K562 (cell line): Measurements from ENCODE around the gene ZNF362. TPM values are rescaled to one million over a fixed set of nuclear protein-coding genes. Genes with fewer than 3 reads are reported as not detected.

ENCODE experiments used
- ATAC-seq: fragments of 200-7000 bp; cut with Tn5 transposase; 3 replicates; pipeline ENCODE4 v1.9.1; 2020; ENCODE audit warnings: moderate library complexity
- BruUV-seq: library from RNA; stranded (reverse); fragments of 400-500 nt; replicated peaks from 2 replicates; lab custom pipeline; 2021; lab: Mats Ljungman, UMichigan
- CTCF ChIA-PET: fragments of 300-600 bp; formaldehyde crosslinking; extraction: SDS; loops from one replicate; lab custom pipeline; 2021; ENCODE audit warnings: low intra/inter-chr PET ratio; lab: Yijun Ruan, JAX
- POLR2A ChIA-PET: fragments of 300-600, 350-650 bp; sonication (Branson Sonifier 250); formaldehyde crosslinking; extraction: SDS; loops from one replicate; lab custom pipeline; 2021; ENCODE audit warnings: antibody characterized with exemption, inconsistent platforms; lab: Yijun Ruan, JAX
- DNase-seq, 4 experiments: peaks; one replicate each; pipeline versions ENCODE4 v3.0.0 to v3.0.0-alpha.2; 2011 to 2018; ENCODE audit warnings: low spot score in 3 of 4, mixed read lengths in 3 of 4; ENCODE audit errors: extremely low read depth in 1 of 4
- FAIRE-seq: peaks from 2 replicates; lab custom pipeline; 2011; peaks lifted over from hg19 to GRCh38; lab: Jason Lieb, UNC
- H2AFZ ChIP-seq: 2 replicates; pipeline ENCODE4 v1.6.0; 2011; ENCODE audit warnings: low read depth, low read length, control low read depth, inconsistent platforms
- H3K27ac ChIP-seq: fragments of 200-600 bp; 3 replicates; pipeline ENCODE4 v1.8.0; 2011; ENCODE audit warnings: low read depth, mild to moderate bottlenecking, control low read depth, inconsistent platforms, low read length, moderate library complexity, mixed read lengths; ENCODE audit errors: extremely low read depth
- H3K27me3 ChIP-seq, 2 experiments: fragments of 300-600 bp in 1 of 2; 2 replicates in 1 of 2; 3 replicates in 1 of 2; pipeline versions ENCODE4 v1.6.0 to v1.8.0; 2011; ENCODE audit warnings: inconsistent platforms in 2 of 2, low read length in 2 of 2, mild to moderate bottlenecking in 1 of 2, mixed read lengths in 1 of 2, moderate library complexity in 1 of 2; ENCODE audit not compliant: control insufficient read depth in 2 of 2, insufficient read depth in 2 of 2
- H3K36me3 ChIP-seq: fragments of 300-600 bp; 3 replicates; pipeline ENCODE4 v1.8.0; 2011; ENCODE audit warnings: mild to moderate bottlenecking, low read length, inconsistent platforms; ENCODE audit not compliant: control insufficient read depth, insufficient read depth
- H3K4me1 ChIP-seq, 2 experiments: fragments of 200-600 bp in 1 of 2; replicated peaks in 1 of 2; 2 replicates in 1 of 2; 3 replicates in 1 of 2; pipeline versions ENCODE4 v1.5.1 to v1.8.0; 2011; ENCODE audit warnings: inconsistent platforms in 2 of 2, low read length in 2 of 2, mild to moderate bottlenecking in 1 of 2, mixed read lengths in 1 of 2, moderate library complexity in 1 of 2; ENCODE audit not compliant: control insufficient read depth in 2 of 2, insufficient read depth in 2 of 2
- H3K4me2 ChIP-seq: 2 replicates; pipeline ENCODE4 v1.6.1; 2011; ENCODE audit warnings: low read length, control low read depth, inconsistent platforms, mixed read lengths; ENCODE audit not compliant: insufficient read depth
- H3K4me3 ChIP-seq: fragments of 200-600 bp; sonication (generic), shearing (Covaris generic); 2 replicates; pipeline ENCODE4 v1.5.1; 2016; ENCODE audit warnings: control low read depth, inconsistent platforms
- H3K79me2 ChIP-seq: fragments of 200-600 bp; 3 replicates; pipeline ENCODE4 v1.8.0; 2011; ENCODE audit warnings: low read length, inconsistent platforms; ENCODE audit not compliant: control insufficient read depth, insufficient read depth
- H3K9ac ChIP-seq, 2 experiments: 2 replicates each; pipeline versions ENCODE4 v1.6.0 to v1.6.1; 2011; ENCODE audit warnings: low read depth in 2 of 2, low read length in 2 of 2, control low read depth in 1 of 2, inconsistent platforms in 1 of 2, mild to moderate bottlenecking in 1 of 2, mixed read lengths in 1 of 2; ENCODE audit not compliant: insufficient read depth in 1 of 2
- H3K9me1 ChIP-seq: one replicate; pipeline ENCODE4 v1.6.0; 2011; ENCODE audit warnings: inconsistent platforms, mild to moderate bottlenecking, low read length, moderate library complexity; ENCODE audit not compliant: control insufficient read depth, insufficient read depth
- H3K9me3 ChIP-seq: replicated peaks from 2 replicates; pipeline ENCODE4 v1.5.1; 2011; ENCODE audit warnings: low read depth, low read length, inconsistent platforms; ENCODE audit not compliant: control insufficient read depth, insufficient read depth
- H4K20me1 ChIP-seq: replicated peaks from 2 replicates; pipeline ENCODE4 v1.6.1; 2011; ENCODE audit warnings: low read length, inconsistent platforms, mixed read lengths; ENCODE audit not compliant: control insufficient read depth, insufficient read depth
- ATF2 ChIP-seq: sonication (generic); formaldehyde crosslinking; IDR thresholded peaks from 2 replicates; pipeline ENCODE4 v1.8.1; 2022; ENCODE audit warnings: missing genetic modification reagents
- L3MBTL2 ChIP-seq: fragments of 450-650 bp; IDR thresholded peaks from 2 replicates; pipeline ENCODE4 v1.6.1; 2016; ENCODE audit warnings: mild to moderate bottlenecking, moderate library complexity
- NCOA1 ChIP-seq: fragments of 450-650 bp; IDR thresholded peaks from 2 replicates; pipeline ENCODE4 v1.6.1; 2016; ENCODE audit warnings: low read depth
- SETDB1 ChIP-seq: IDR thresholded peaks from one replicate; pipeline ENCODE4 v1.6.1; 2012; ENCODE audit warnings: low read length, control low read depth, inconsistent platforms
- ZNF146 ChIP-seq: IDR thresholded peaks from one replicate; pipeline ENCODE4 v1.6.1; 2018; ENCODE audit warnings: missing compliant biosample characterization; ENCODE audit not compliant: unreplicated experiment
- ZNF197 ChIP-seq: fragments of 200-800 bp; sonication (Bioruptor generic); IDR thresholded peaks from 2 replicates; pipeline ENCODE4 v1.6.1; 2016; ENCODE audit warnings: low read depth, missing genetic modification characterization, missing compliant biosample characterization
- WGBS: fragments of 100-300 bp; shearing (Covaris generic); methylation state at CpG from one replicate; pipeline ENCODE4 v1.1.6; 2016; ENCODE audit warnings: low coverage, mixed read lengths; ENCODE audit not compliant: insufficient coverage; ENCODE audit errors: missing lambda C conversion rate; 5-methylcytosine and 5-hydroxymethylcytosine counted together
- in situ Hi-C: fragments of 300-500 bp; cut with MboI; formaldehyde crosslinking; loops from 4 replicates; pipeline ENCODE4 v1.15.0; 2018; ENCODE audit warnings: inconsistent platforms, mixed read lengths
- intact Hi-C: fragments of 100-400 bp; cut with micrococcal nuclease; formaldehyde crosslinking; loops from 2 replicates; pipeline ENCODE4 v1.14.2; 2022
- polyA plus RNA-seq, 8 experiments: library from polyadenylated mRNA; depleted of rRNA in 4 of 8; stranded (reverse) in 5 of 8; unstranded in 3 of 8; fragments of >200 nt; fragmentation: Nextera tagmentation in 2 of 8; fragmentation: Illumina TruSeq in 1 of 8; extraction: Ambion mirVana in 2 of 8; extraction: Trizol in 1 of 8; gene quantifications; 2 replicates each; pipeline versions ENCODE4 v1.2.1 to v1.2.3, GENCODE V29; 2011 to 2014; ENCODE audit warnings: inconsistent platforms in 1 of 8, missing spikeins in 1 of 8
- total RNA-seq, 7 experiments: library from RNA; depleted of rRNA in 6 of 7; stranded (reverse); fragments of >200 nt in 6 of 7; fragmentation: Illumina TruSeq in 2 of 7; extraction: Trizol in 2 of 7; gene quantifications; 2 replicates each; pipeline versions ENCODE4 v1.2.1 to v1.2.3, GENCODE V29; 2011 to 2021; ENCODE audit warnings: low replicate concordance in 1 of 7

Gene ZNF362
- total and polyA plus RNA-seq, 9 of the 15 experiments (the other 6 are each of a cell fraction or from before 2014, with no cell fraction given): 0.01 to 1.1 (median 0.35) TPM; not detected in 1

- DNase-seq (no peak), FAIRE-seq (no peak), ATAC-seq (no peak)
- Histone ChIP-seq H3K27me3 (peaks cover 4 to 49% of the 10 kb centered on the region in 2 experiments), H3K9ac (no peak overlapping the region), H3K79me2 (no peaks in the 10 kb centered on the region), H4K20me1 (peaks cover 4% of the 10 kb centered on the region; the same call in 1 of the 2 replicates), H3K4me3 (no peak overlapping the region), H3K4me1 (peaks cover 3 to 11% of the 10 kb centered on the region in 2 experiments; a peak in 4 of 5 replicates), H3K27ac (no peak overlapping the region), H3K36me3 (no peaks in the 10 kb centered on the region), H3K9me3 (no peaks in the 10 kb centered on the region), H3K9me1 (no peaks in the 10 kb centered on the region), H2AFZ (no peak overlapping the region), H3K4me2 (no peak overlapping the region)
- TF ChIP-seq L3MBTL2 (no peak), ZNF197 (CRISPR knock-in tag) (no peak), ZNF146 (no peak), NCOA1 (no peak), ATF2 (CRISPR knock-in tag) (no peak), SETDB1 (no peak)
- in situ Hi-C loops (no loop called here), intact Hi-C loops (no loop called here)
- ChIA-PET POLR2A (no interaction called here), CTCF (no interaction called here)
- 21% methylated on average over 1 of the region's 1 CpG for WGBS
- BruUV-seq: no TSS peak
Observed at GRCh38 chr1:33274446-33274845, 18.2 kb downstream of the ZNF362 start.
